GM10248 (cell line): ENCODE data around the gene ZBTB25.

Experiments
- CTCF ChIA-PET: fragments of 300-600 bp; sonication (Branson Sonifier 250); formaldehyde crosslinking; extraction: SDS; loops from one replicate; lab custom pipeline; 2021; ENCODE audit warnings: antibody characterized with exemption; lab: Yijun Ruan, JAX
- POLR2A ChIA-PET: fragments of 350-650 bp; sonication (Branson Sonifier 250); formaldehyde crosslinking; extraction: SDS; loops from one replicate; lab custom pipeline; 2020; ENCODE audit warnings: antibody characterized with exemption; lab: Yijun Ruan, JAX
- DNase-seq: peaks from one replicate; pipeline ENCODE4 v3.0.0; 2012; ENCODE audit errors: extremely low spot score
- TF ChIP-seq, protein P1 (sequence below): IDR thresholded peaks from 2 replicates; pipeline ENCODE4 v1.5.1; 2012; ENCODE audit warnings: mild to moderate bottlenecking, low read depth; ENCODE audit errors: extremely low read depth, missing control alignments, control extremely low read depth

The ZBTB25 gene

DNA sequence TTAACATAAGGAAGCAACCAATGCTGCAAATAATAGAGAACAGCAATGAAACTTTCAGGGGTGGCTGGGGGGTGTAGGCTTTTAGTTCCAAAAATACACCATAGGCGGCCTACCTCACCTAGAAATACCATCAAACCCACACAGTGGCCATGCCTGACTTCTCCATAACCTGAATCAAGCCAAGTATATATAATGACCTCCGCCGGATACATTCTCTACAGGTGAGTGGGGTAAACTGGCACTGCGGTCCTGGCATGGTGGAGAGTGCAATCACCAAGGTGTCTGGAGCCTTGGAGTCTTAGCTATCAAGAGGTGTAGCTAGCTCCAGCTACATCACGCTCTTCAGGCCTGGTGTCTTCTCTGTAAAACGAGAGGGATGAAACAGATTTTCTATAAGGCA lies 1.2 kb downstream of the ZBTB25 start:
- ChIA-PET POLR2A (no interaction called here), CTCF (interaction anchor here (0.7 to 3.5 kb wide), 9 partner anchors 8 to 158 kb away, joined by 3 to 24 read pairs (median 6); no protein-coding TSS in a partner anchor)
- no peak for DNase-seq
- TF ChIP-seq, protein P1, sequence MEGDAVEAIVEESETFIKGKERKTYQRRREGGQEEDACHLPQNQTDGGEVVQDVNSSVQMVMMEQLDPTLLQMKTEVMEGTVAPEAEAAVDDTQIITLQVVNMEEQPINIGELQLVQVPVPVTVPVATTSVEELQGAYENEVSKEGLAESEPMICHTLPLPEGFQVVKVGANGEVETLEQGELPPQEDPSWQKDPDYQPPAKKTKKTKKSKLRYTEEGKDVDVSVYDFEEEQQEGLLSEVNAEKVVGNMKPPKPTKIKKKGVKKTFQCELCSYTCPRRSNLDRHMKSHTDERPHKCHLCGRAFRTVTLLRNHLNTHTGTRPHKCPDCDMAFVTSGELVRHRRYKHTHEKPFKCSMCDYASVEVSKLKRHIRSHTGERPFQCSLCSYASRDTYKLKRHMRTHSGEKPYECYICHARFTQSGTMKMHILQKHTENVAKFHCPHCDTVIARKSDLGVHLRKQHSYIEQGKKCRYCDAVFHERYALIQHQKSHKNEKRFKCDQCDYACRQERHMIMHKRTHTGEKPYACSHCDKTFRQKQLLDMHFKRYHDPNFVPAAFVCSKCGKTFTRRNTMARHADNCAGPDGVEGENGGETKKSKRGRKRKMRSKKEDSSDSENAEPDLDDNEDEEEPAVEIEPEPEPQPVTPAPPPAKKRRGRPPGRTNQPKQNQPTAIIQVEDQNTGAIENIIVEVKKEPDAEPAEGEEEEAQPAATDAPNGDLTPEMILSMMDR: peak; percentile 24

DNA sequence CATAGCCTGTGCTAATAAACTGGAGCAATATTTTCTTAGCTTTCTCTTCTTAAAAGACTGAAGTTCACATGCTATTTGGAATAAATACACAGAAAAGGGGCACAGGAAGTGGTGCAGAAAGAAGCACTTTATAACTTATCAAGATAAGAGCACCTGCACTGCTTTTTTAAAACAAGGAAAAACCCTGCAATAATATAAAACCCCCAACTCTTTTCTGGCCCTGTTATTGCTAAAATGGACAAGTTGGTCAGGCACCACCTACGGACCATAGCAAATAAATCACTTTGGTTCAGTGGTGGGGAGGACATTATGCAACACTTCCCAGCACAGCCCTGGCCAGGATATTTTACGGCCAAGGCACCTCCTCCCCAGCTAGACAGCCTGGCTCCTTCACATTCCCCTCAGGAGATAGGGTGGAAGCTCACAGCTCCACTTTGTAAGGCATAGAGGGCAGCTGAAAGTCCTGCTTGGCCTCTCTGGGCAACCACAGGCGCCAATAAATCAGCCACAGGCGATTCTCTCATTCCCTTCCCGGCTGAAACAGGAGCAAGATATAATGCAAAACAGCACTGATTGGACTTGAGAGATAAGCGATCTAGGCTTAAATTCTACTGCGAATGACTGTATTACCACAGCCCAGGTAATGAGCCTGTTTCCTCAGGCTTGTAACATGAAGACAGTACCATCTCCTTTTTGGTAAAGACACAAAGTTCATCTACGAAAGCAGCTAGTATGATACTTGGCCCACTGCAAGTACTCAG lies 2.0 kb downstream of the ZBTB25 start:
- CTCF ChIA-PET: interaction anchor here (1.0 to 3.5 kb wide), 9 partner anchors 8 to 157 kb away, joined by 3 to 24 read pairs (median 5); partner anchors contain the start of genes HSPA2 and MTHFD1
- POLR2A ChIA-PET: interaction anchor here (0.6 kb wide), 1 partner anchor 14 kb away, joined by 3 read pairs; no protein-coding TSS in a partner anchor
- DNase-seq: no peak
- TF ChIP-seq, protein P1: no peak

DNA sequence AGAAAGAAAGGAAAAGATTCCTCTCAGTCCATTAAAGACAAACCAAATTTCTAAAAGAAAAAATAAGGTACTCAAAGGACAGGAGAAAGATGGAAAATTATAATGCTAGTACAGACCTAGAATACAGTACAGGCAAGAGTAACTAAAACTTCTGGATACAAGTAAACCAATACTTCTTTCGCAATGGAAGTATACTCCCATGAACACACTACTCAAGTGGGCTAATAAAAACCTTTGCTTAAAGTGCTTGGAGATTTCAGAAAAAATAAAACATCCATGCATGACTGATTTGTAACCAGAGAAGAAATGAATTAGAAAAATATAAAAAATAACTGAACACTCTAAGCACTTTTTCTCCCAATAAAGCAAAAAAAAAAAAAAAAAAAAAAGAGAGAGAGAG lies 3.5 kb downstream of the ZBTB25 start:
- DNase-seq: no peak
- ChIA-PET CTCF (interaction anchor here (0.7 to 3.5 kb wide), 2 partner anchors 11 to 15 kb away, joined by 3 to 24 read pairs; no protein-coding TSS in a partner anchor), POLR2A (no interaction called here)
- TF ChIP-seq, protein P1: no peak

DNA sequence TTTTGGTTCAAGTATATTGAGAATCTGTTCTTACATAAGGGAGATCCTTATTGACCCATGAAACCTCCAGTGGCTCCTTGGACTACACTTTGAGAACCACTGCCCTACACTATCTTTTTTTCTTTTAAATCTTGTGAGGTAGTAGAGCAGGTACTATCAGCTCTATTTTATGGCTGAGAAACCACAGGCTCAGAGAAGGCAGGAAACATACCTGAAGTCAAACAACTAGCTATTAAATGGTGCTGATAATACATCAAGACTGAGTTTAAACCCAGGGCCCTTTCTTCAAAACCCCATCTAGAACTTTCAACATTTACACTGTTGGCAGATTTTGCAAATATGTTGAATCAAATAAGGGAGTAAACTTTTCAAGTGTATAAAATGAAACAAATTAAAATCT lies 6.9 kb downstream of the ZBTB25 start:
- TF ChIP-seq, protein P1: no peak
- CTCF ChIA-PET: interaction anchor here (1.2 to 4.4 kb wide), 5 partner anchors 15 to 67 kb away, joined by 3 to 25 read pairs (median 9); no protein-coding TSS in a partner anchor
- POLR2A ChIA-PET: no interaction called here
- no peak for DNase-seq

DNA sequence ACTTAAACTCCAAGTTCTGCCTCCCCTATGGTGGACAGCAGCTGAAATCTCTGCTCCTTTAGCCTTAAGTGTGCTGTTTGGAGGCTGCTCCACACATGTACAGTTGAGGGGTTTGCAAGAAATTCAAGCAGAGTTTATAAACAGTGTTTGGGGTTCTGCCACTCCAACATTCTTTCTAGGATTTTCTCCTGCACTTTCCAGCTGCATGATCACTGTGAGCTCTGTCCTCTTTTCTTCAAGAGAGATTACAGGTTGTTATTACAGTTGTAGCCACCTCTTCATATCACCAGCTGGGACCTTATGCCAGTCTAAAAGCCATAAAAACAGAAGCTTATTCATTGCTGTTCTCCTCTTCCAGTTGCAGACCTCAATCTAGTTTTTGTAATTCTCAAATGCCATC lies 8.4 kb downstream of the ZBTB25 start:
- ChIA-PET CTCF (interaction anchor here (1.0 to 4.4 kb wide), 7 partner anchors 10 to 65 kb away, joined by 3 to 25 read pairs (median 7); no protein-coding TSS in a partner anchor), POLR2A (no interaction called here)
- DNase-seq: no peak
- TF ChIP-seq, protein P1: no peak

DNA sequence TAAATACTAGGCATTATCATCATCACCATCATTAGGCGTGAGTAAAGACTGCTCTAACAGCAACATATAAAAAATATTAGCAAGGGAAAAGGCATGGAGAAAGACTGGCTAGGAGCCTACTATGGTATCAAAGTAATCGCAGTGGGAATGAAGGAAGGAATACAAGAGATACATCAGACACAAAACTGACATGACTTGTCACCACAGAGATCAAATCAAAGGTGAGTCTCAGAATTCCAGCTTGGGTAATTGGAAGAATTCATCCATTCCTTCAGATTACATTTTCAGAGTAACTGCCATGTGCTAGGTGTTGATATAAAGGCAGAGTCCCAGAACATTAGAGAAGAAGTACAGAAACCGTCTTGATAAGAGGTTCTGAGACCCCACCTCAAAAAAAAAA lies 10.2 kb downstream of the ZBTB25 start:
- TF ChIP-seq, protein P1: no peak
- ChIA-PET CTCF (interaction anchor here (1.0 to 1.9 kb wide), 8 partner anchors 8 to 47 kb away, joined by 3 to 8 read pairs (median 4); partner anchors contain the start of gene HSPA2), POLR2A (no interaction called here)
- DNase-seq: no peak
